GM21367 (cell line): ENCODE measurements around the gene XPA.
"Not testable (repeated sequence)": the region's sequence is repeated elsewhere in the genome, so short reads cannot be mapped to it uniquely, and the experiment has no call there.

ENCODE experiments used
- ATAC-seq: cut with Tn5 transposase; IDR thresholded peaks from one replicate; pipeline ENCODE4 v1.9.1; 2021; ENCODE audit not compliant: unreplicated experiment

The XPA gene

DNA sequence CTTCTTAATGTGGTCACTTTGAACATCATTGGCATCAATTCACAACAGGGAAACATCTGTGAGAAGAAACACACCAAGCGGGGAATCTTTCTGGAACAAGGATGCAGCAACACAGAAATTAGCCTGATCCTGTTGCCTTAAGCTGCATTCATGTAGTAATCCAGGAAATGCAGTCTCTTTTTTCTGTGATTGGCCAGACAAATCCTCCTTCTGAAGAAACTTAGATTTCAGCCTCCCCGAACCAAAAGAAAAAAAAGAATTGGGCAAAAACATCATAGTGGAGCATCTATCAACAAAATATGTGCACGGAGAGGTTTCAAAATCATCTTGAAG lies 7.2 kb upstream of the XPA start:
- no peak for ATAC-seq

DNA sequence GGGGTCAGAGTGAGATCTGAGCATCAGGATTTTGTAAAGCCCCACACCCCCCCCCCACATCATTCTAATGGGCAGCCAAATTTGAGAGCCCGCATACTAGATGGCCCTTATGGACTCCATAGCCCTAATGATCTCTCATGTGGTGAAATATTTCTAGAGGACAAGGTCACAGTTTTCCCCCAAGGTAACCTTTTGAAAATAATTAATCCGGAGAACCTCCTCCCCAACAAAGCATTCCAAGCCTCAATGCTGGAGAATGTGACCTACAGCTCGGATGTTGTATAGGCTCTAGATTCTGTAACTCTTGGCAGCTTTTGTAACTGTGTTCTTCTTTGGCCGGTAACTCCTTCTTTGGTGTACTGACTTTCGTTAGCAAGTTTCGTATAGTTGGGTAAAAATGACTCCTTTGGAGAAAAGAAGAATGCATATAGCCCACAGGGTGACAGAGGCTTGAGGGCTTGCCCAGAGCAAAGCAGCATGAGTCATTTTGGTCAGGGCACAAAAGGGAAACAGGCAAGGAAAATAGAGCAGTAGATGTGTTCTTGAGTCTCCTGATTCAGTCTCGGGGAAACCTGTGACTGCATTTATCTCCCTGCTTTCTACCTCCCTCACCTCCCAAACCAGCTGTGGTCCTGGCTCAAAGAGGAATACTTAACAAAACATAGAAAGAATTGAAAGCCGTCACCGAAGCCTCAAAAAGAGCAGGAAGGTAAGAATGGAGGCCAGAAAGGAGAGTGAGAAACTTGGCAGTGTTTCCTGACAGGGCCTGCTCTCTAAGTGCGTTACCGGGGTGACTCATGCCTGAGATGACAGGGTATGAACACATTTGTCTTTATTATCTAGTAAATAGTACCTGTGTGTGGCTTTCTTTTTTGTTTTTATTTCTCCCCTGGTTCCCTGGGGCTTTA lies 6.6 kb upstream of the XPA start:
- ATAC-seq = no peak

DNA sequence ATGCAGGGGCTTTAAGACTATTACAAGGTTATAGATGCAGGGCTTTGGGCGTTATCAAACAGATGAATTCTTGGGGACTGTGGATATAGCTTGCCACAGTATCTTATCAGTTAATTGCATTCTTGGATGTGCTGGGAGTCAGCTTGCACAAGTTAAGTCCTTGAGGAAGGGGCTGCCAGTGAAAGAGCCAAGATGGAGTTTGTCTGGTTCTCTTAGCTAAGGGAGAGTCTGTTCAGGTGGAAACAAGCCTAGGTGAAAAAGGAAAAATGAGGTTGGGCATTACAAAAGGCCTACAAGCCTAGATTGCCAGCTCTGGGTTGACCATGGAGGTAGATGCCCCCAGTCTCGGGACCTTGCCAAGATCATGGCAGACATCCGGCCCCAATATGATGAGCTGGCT lies 2.7 kb upstream of the XPA start:
- not testable (repeated sequence) for ATAC-seq

DNA sequence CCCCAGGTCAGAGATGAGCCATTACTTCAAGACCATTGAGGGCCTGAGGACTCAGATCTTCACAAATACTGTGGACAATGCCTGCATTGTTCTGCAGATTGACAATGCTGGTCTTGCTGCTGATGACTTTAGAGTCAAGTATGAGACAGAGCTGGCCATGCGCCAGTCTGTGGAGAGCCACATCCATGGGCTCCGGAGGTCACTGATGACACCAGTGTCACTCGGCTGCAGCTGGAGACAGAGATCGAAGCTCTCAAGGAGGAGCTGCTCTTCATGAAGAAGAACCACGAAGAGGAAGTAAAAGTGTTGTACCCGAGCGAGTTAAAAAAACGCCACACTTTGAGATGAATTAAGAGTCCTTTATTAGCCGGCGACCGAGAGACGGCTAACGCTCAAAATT lies 2.1 kb upstream of the XPA start:
- ATAC-seq = not testable (repeated sequence)

DNA sequence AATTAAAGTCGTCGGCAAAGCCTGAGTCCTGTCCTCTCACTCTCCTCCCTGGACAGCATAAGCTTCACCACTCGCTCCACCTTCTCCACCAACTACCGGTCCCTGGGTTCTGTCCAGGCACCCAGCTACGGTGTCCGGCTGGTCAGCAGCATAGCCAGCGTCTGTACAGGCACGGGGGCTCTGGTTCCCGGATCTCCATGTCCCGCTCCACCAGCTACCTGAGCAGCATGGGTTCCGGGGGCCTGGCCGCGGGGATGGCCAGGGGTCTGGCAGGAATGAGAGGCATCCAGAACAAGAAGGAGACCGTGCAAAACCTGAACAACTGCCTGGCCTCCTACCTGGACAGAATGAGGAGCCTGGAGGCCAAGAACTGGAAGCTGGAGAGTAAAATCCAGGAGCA lies 1.7 kb upstream of the XPA start:
- ATAC-seq = no peak

DNA sequence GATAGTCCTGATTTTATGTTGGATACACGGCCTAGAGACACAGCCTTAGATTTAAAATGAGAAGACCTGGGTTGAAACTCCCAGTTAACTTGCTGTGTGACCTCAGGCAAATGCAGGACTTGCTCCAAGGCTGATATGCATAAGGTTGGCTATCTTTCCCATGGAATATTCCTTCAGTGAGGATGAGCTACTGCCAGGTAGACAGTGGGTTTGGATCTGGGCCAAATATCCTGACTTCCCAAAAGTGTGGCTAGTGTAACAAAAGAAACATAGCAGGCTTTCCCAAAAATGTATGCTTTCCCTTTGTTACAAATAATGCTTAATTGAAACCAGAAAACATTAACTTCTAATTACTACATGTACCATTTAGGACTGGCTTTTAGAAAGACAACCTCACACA lies 697 bp upstream of the XPA start:
- no peak for ATAC-seq

DNA sequence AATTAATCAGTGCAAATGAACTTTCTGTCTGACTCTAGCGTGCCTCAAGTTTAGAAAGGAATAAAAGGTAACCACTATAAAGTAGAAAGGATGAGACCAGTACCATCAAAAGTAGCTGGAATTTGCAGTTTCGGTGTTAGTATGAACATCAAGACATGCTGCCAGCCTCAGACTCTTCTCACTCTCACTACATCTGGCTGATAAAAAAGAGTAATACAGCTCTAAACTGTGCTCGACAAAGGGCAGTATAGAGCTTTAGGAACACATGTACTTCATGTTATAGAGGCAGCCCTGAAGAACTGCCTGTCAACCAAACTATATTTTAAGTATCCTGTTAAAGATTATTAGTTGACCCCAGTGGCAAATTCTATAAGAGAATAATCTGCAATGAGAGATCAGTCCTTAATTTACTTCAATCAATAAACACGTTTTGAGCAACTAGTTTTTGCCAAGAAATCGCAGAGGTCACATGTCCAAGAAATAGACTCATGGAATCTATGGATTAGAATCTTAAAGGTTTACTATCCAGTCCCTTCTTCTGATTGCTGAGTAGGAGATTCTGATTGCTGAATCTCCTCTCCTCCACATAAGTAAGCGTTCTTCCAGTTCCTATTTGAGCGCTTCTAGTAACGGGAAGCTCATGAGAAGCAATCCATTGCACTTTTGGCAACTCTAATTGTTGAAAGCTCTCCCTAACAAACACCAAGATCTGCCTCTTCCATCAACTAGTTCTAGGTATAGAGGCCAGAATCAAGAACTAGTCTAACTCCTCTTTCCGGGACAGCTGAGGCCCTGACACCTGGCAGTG lies 941 bp downstream of the XPA start:
- no peak for ATAC-seq

DNA sequence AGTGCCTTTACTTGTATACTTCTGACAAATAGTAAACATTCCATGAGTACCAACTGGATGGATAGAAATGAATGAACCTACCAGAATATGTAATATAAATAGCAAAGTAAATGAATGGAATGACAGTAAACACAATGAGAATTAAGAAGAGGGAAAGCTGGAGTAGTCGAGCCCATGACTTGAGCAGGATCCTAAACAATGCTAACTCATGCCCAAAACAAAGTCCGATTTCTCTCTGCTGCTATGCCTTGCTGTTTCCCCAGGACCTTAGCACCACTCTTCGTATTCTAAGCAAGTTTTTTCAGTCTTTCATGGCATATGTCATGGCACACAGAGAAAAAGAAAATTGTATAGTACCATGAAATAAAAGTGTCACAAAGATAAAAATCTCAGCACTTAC lies 1.8 kb downstream of the XPA start:
- ATAC-seq = no peak

DNA sequence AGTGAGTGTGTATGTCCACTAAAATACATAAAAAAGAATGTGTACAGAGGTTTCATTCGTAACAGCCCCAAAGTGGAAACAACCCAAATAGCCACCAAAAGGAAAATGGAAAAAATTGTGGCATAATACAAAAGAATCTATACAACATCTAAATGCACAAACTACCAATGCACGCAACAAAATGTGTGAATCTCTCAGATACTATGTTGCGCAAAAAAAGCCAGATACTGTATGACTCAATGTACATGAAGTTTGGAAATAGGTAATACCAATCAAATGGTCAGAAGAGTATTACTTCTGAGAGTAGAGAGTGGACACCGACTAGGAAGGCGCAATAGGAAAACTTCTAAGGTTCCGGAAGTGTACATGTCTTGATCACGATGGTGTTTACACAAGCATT lies 2.4 kb downstream of the XPA start:
- ATAC-seq = no peak

DNA sequence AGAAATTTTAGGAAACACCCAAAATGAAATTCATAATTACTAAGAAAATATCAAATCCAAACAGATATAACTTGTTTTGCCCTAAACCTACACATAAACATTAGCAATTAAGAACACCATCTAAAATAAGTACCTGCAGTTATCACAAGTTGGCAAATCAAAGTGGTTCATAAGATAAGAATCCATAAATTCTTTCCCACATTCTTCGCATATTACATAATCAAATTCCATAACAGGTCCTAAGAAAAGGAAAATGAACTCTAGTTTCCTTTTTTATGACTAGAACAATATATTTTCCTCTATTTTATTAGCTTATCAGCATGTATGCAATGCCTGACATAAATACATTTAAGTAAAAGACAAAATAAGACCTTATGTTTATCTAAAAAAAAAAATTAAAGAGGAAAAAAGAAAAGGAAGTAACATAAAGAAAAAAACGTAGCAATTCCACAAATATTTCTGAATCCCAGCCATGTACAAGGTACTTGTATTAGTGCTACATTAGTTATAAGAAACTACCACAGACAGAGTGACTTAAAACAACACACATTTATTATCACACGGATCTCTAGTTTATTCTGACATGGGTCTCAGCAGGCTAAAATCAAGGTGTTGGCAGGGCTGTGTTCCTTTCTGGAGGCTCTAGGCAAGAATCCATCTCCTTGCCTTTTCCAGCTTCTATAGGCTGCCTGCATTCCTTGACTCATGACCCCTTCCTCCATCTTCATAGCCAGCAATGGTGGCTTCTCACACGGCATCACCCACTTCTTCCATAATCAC lies 7.5 kb downstream of the XPA start:
- ATAC-seq = no peak

DNA sequence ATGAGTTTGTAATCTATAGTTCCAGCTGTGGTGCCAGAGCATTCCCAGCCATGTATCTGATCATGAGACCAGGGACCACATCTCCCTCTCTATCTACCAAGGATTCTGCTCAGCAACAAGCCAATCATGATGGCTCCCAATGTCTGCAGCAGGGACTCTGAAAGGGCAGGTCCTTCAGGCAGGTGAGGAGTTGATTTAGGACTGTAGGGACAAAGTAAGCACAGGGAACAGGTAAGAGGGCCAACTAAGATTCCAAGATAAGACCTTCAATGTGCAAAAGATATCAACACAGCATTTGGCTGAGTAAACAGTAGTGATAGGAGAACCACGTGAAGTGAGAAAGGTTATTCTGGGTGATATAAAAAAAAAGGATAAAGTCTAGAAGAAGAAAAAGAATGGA lies 8.5 kb downstream of the XPA start:
- no peak for ATAC-seq

DNA sequence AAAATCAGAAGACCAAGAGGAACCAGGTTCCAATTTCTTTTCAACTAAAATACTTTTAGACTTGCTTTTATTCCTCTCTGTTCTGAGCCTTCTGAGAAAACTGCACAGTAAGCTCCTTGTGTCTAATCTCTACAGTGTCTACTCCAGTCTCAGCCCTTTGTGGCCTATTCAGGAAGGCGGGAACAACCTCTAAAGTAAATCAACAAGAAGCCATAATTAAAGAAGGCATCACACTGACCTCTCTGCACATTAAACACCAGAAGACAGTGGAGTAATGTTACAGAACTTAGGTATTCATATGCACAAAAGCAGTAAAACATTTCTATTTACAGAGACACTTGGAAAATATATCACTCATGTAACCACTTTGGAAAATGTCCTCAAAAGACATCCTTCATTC lies 14.9 kb downstream of the XPA start:
- ATAC-seq = no peak

DNA sequence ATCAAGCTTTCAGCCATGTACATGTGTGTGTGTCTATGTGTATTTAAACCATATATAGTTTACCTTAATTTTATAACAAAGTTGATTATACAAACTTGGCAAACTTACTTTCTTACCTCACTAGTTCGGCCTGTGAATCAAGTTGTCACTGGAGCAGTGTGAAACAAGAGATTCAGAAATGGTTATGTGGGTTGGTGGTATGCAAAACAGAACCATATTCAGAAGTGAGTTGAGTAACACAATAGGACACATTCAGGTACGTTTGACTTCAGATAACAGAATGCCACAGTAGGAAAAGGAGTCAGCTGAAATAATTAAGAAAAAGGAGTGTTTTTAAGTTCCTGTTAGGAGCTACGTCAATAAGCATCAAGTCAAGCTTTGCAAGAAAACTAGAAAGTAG lies 21.5 kb downstream of the XPA start:
- ATAC-seq = no peak

DNA sequence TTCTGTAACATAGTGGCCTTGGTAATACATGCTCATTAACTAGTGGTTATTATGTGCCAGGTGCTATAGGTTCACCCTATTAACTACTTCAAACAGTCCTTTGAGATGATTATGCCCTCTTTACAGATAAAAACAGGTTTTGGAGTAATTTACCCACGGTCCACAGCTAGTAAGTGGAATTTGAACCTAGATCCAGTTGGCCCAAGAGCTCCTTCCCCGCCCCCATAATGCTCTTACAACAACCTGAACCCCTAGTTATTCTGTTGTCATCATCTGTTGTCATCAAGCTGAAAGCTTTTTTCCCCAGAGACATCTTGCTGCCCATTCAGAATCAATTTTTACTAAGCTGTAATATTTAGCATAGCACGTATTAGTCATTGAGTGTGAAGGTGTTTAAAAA lies 23.2 kb downstream of the XPA start:
- no peak for ATAC-seq

DNA sequence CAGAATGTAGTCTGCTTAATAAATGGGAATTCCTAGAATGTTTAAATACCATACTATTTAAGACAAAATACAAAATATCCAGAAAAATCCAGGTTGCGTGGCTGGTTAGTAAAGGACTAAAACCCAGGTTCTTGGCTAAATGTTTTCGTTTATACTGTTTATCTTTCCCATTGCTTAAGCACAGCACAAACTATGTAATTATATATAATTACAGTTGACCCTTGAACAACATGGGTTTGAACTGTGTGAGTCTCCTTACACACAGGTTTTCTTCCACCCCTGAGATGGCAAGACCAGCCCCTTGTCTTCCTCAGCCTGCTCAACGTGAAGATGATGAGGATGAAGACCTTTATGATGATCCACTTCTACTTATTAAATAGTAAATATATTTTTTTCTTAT lies 24.7 kb downstream of the XPA start:
- ATAC-seq = no peak

DNA sequence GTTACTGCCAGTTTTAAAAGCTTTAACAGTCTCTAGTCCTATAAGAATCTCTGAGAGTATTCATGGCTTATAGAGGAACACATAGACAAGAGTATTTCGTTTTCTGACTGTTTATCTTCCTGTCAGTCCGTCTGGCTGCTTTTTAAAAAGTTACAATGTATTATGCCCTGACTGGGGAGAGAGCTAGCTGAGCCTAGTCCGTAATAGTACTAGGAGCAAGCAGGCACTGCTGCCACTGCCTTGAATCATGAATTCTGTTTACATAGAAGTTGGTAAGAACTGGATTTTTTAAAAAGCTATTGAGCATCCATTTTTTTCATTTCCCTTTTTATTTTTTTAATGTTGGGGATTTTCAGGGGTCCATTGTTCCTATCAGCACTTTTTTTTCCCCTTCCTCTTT lies 26.6 kb downstream of the XPA start:
- no peak for ATAC-seq

DNA sequence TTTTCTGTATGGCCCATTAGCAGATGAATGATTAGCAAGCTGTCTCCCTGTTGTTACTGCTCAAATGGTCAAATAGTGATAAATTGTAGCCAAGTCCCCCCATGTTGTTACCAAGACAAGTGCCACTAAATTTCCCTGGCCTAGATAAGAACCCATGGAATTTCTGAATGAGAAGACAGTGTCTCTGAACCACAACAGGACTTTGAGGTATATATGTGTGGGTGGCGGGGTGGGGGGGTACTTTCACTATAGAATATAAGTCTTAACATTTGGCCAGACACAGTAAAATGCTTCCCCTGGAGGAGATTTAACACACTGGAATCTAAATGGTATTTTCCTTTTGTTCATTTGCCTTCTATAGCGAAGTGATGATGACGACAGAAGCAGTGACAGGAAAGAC lies 28.7 kb downstream of the XPA start:
- ATAC-seq = no peak

DNA sequence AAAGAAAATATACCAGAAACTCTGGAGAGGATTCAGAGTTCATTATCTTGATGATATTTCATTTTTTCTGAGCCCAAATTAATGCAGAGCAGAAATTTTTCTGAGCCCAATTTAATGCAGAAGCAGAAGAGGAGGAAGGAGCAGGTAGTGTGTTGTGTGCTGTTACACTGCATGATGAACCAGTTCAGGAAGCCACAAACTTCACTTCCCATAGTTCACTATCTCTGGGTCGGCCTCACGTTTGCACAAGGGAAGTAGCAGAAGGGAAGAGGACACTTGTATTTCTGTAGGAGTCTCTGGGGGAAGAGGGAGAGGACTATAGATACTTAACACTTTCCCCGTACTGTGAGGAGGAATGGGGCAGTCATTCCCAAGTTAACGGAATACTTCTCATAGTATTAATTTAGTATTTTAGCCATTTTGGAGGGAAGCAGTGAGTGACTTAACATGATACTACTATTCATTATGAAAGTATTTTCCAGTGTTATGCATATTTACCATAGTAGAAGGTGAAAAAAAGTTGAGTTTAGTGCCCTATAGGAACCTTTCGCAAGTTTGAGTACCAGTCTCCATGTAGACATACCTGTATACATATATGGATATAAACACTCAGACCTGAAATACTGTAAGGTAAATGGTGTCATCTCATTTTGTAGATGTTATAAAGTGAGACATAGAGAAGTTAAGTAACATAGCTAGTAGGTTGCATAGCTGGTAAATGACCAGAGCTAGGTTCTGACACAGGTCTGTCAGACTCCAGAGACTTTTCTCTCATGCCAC lies 30.0 kb downstream of the XPA start:
- ATAC-seq = no peak

DNA sequence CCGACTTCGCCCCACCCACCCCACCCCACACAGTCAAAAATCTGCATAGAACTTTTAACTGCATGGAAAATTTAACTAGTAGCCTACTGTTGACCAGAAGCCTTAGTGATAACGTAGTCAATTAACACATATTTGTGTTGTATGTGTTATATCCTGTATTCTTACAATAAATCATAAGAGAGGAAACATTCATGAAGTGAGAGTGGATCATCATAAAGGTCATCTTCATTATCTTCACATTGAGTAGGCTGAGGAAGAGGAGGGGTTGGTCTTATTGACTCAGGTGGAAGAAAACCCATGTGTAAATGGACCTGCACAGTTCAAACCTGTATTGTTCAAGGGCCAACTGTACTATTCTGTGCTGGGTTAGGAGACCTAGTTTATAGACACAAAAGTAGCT lies 31.4 kb downstream of the XPA start:
- ATAC-seq = no peak

DNA sequence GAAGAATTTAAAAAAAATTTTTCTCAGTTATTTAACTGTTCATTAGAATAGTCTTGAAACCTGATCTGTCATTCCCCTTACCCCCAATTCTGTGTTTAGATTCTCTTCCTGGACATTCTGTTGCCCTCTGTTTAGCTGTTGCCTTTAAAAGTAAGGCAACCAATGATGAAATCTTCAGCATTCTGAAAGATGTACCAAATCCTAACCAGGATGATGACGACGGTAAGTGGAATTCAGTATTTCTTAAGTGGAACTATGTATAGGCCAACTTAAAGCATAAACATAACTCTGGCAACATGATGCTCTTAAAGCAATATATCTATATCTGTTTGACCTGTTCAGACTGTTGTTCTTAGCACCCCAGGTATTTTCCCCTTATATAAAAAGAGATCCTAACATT lies 36.3 kb downstream of the XPA start:
- no peak for ATAC-seq

DNA sequence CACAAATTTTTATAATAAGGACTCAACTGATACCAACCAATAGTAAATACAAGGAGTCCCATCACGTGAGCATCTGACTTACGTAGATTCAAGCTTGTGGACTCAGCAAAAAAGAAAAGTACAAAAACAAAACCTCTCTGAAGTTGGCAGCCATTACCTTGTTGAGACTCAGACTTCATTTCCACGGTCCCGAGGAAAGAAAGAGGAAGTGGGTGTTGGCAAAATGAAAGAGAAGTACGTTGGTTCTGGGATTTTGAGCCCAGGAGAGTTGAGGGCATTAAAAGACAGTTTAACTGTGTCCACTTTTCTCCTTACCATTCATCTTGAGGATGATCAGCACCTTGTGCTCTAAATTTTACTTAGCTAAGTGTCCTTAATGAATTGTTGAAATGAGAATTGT lies 36.8 kb downstream of the XPA start:
- ATAC-seq = no peak
